Brain microvascular endothelial cell (primary cell): ENCODE data around the gene CALML3.

Source experiments
- DNase-seq: peaks from one replicate; pipeline ENCODE4 v3.0.0-alpha.2; 2020
- H3K27ac ChIP-seq: fragments of 250-450 bp; sonication (Bioruptor Pico); 2 replicates; pipeline ENCODE4 v1.5.1; 2020; ENCODE audit warnings: mild to moderate bottlenecking, moderate library complexity
- H3K27me3 ChIP-seq: fragments of 250-450 bp; sonication (Bioruptor Pico); replicated peaks from 2 replicates; pipeline ENCODE4 v1.5.1; 2020; ENCODE audit warnings: mild to moderate bottlenecking
- H3K36me3 ChIP-seq: fragments of 250-450 bp; sonication (Bioruptor Pico); replicated peaks from 2 replicates; pipeline ENCODE4 v1.5.1; 2020; ENCODE audit warnings: mild to moderate bottlenecking
- H3K4me3 ChIP-seq: 2 replicates; pipeline ENCODE4 v1.5.1; 2011; ENCODE audit warnings: low read depth, mild to moderate bottlenecking, control low read depth, low read length, moderate library complexity
- CTCF ChIP-seq: IDR thresholded peaks from 2 replicates; pipeline ENCODE4 v1.5.1; 2011; ENCODE audit warnings: low read depth, mild to moderate bottlenecking, moderate library complexity, low read length, control low read depth, inconsistent platforms; ENCODE audit errors: missing control alignments
- in situ Hi-C: cut with HindIII; loops from 2 replicates; pipeline ENCODE4 v1.10.0; 2017; ENCODE audit warnings: low sequenced_read_pairs, low pct_ligation_motif_present

CALML3 gene

GRCh38 chr10:5507649-5508131 lies 17.1 kb upstream of the CALML3 start:
- H3K27me3 ChIP-seq = peaks cover 2% of the 10 kb centered on the region
- in situ Hi-C loops = no loop called here
- no peak for DNase-seq
- H3K27ac ChIP-seq = no peak overlapping the region
- no peaks in the 10 kb centered on the region for H3K36me3 ChIP-seq
- no peak overlapping the region for H3K4me3 ChIP-seq
- no peak for TF ChIP-seq CTCF

- Histone ChIP-seq H3K4me3 (no peak overlapping the region), H3K27me3 (peaks cover 2% of the 10 kb centered on the region), H3K36me3 (no peaks in the 10 kb centered on the region), H3K27ac (no peak overlapping the region)
- no peak for DNase-seq
- in situ Hi-C loops = no loop called here
- no peak for TF ChIP-seq CTCF
Measured at GRCh38 chr10:5508161-5508604, 16.6 kb upstream of the CALML3 start.

GRCh38 chr10:5508786-5509185 lies 16.0 kb upstream of the CALML3 start:
- in situ Hi-C loops = no loop called here
- no peak overlapping the region for H3K27ac ChIP-seq
- no peak overlapping the region for H3K4me3 ChIP-seq
- H3K36me3 ChIP-seq = no peaks in the 10 kb centered on the region
- no peak for DNase-seq
- peaks cover 2% of the 10 kb centered on the region for H3K27me3 ChIP-seq
- no peak for TF ChIP-seq CTCF

- Histone ChIP-seq H3K4me3 (no peak overlapping the region), H3K36me3 (no peaks in the 10 kb centered on the region), H3K27ac (no peak overlapping the region), H3K27me3 (peaks cover 2% of the 10 kb centered on the region)
- in situ Hi-C loops = no loop called here
- TF ChIP-seq CTCF = no peak
- DNase-seq = no peak
Measured at GRCh38 chr10:5509236-5509635, 15.5 kb upstream of the CALML3 start.

GRCh38 chr10:5509691-5510090 lies 15.1 kb upstream of the CALML3 start:
- Histone ChIP-seq H3K27ac (no peak overlapping the region), H3K27me3 (peaks cover 2% of the 10 kb centered on the region), H3K36me3 (no peaks in the 10 kb centered on the region), H3K4me3 (no peak overlapping the region)
- DNase-seq = no peak
- in situ Hi-C loops = no loop called here
- no peak for TF ChIP-seq CTCF

- in situ Hi-C loops = no loop called here
- Histone ChIP-seq H3K27me3 (peaks cover 2% of the 10 kb centered on the region), H3K4me3 (no peak overlapping the region), H3K27ac (no peak overlapping the region), H3K36me3 (no peaks in the 10 kb centered on the region)
- no peak for DNase-seq
- no peak for TF ChIP-seq CTCF
Measured at GRCh38 chr10:5510281-5511072, 14.3 kb upstream of the CALML3 start.
